H9 (cell line): ENCODE data around the gene PRR13. TPM values are rescaled to one million over a fixed set of nuclear protein-coding genes. Genes with fewer than 3 reads are reported as not detected.
A peak's percentile ranks its signal among the peaks of the same experiment; 100 is the strongest.

Source experiments
- DNase-seq: peaks from one replicate; pipeline ENCODE4 v3.0.0-alpha.2; 2017
- H2AFZ ChIP-seq: one replicate; pipeline ENCODE4 v1.6.1; 2013; ENCODE audit warnings: mild to moderate bottlenecking, low read length, control low read depth, moderate library complexity
- H2AK5ac ChIP-seq: 2 replicates; pipeline ENCODE4 v1.6.1; 2013; ENCODE audit warnings: low read length, control low read depth, mixed read lengths; ENCODE audit not compliant: insufficient read length
- H2BK120ac ChIP-seq: one replicate; pipeline ENCODE4 v1.6.1; 2013; ENCODE audit warnings: low read depth, mild to moderate bottlenecking, low read length, control low read depth, inconsistent platforms; ENCODE audit not compliant: poor library complexity, severe bottlenecking
- H2BK12ac ChIP-seq: 2 replicates; pipeline ENCODE4 v1.6.1; 2013; ENCODE audit warnings: low read length, control low read depth, mixed read lengths, low read depth; ENCODE audit not compliant: insufficient read length
- H2BK15ac ChIP-seq: 2 replicates; pipeline ENCODE4 v1.6.1; 2013; ENCODE audit warnings: low read depth, low read length, control low read depth
- H2BK20ac ChIP-seq: one replicate; pipeline ENCODE4 v1.6.1; 2013; ENCODE audit warnings: low read depth, mild to moderate bottlenecking, low read length, control low read depth, inconsistent platforms; ENCODE audit not compliant: poor library complexity, severe bottlenecking
- H2BK5ac ChIP-seq: 2 replicates; pipeline ENCODE4 v1.6.1; 2013; ENCODE audit warnings: low read length, control low read depth, mixed read lengths; ENCODE audit not compliant: insufficient read length
- H3K14ac ChIP-seq: 2 replicates; pipeline ENCODE4 v1.6.1; 2013; ENCODE audit warnings: low read length, control low read depth; ENCODE audit not compliant: insufficient read depth
- H3K18ac ChIP-seq: 2 replicates; pipeline ENCODE4 v1.6.1; 2013; ENCODE audit warnings: low read depth, mild to moderate bottlenecking, mixed read lengths, low read length, control low read depth; ENCODE audit not compliant: insufficient read length
- H3K23ac ChIP-seq: 2 replicates; pipeline ENCODE4 v1.6.1; 2013; ENCODE audit warnings: low read length, control low read depth, mixed read lengths, low read depth; ENCODE audit not compliant: insufficient read length
- H3K23me2 ChIP-seq: 2 replicates; pipeline ENCODE4 v1.6.1; 2013; ENCODE audit warnings: low read depth, mild to moderate bottlenecking, mixed read lengths, low read length, control low read depth; ENCODE audit not compliant: insufficient read length, poor library complexity, severe bottlenecking
- H3K27ac ChIP-seq: 2 replicates; pipeline ENCODE4 v1.5.1; 2013; ENCODE audit warnings: low read length, control low read depth, mixed read lengths, low read depth; ENCODE audit not compliant: insufficient read length
- H3K27me3 ChIP-seq: 2 replicates; pipeline ENCODE4 v1.6.1; 2013; ENCODE audit warnings: low read length, control low read depth, inconsistent platforms; ENCODE audit not compliant: insufficient read depth
- H3K4ac ChIP-seq: 2 replicates; pipeline ENCODE4 v1.6.1; 2013; ENCODE audit warnings: low read depth, mild to moderate bottlenecking, control low read depth, inconsistent platforms, low read length, moderate library complexity
- H3K4me1 ChIP-seq: 2 replicates; pipeline ENCODE4 v1.6.1; 2013; ENCODE audit warnings: low read length, control low read depth, inconsistent platforms; ENCODE audit not compliant: insufficient read depth
- H3K4me2 ChIP-seq: 2 replicates; pipeline ENCODE4 v1.6.1; 2013; ENCODE audit warnings: low read length, control low read depth, mixed read lengths; ENCODE audit not compliant: insufficient read length, insufficient read depth
- H3K56ac ChIP-seq: 2 replicates; pipeline ENCODE4 v1.6.1; 2013; ENCODE audit warnings: low read depth, mild to moderate bottlenecking, mixed read lengths, low read length, control low read depth; ENCODE audit not compliant: insufficient read length
- H3K79me1 ChIP-seq: 2 replicates; pipeline ENCODE4 v1.6.1; 2013; ENCODE audit warnings: low read depth, mild to moderate bottlenecking, moderate library complexity, low read length, control low read depth, inconsistent platforms; ENCODE audit not compliant: insufficient read depth, poor library complexity, severe bottlenecking
- H3K79me2 ChIP-seq: 2 replicates; pipeline ENCODE4 v1.6.1; 2013; ENCODE audit warnings: low read length, control low read depth, inconsistent platforms; ENCODE audit not compliant: insufficient read depth
- H3K9ac ChIP-seq: 2 replicates; pipeline ENCODE4 v1.6.1; 2013; ENCODE audit warnings: low read length, control low read depth, mixed read lengths; ENCODE audit not compliant: insufficient read length; ENCODE audit errors: extremely low read depth
- H3K9me3 ChIP-seq: one replicate; pipeline ENCODE4 v1.6.1; 2013; ENCODE audit warnings: low read depth, low read length, inconsistent platforms; ENCODE audit not compliant: control insufficient read depth
- H3T11ph ChIP-seq: one replicate; pipeline ENCODE4 v1.6.1; 2013; ENCODE audit warnings: mild to moderate bottlenecking, low read length, control low read depth, inconsistent platforms
- H4K20me1 ChIP-seq: one replicate; pipeline ENCODE4 v1.6.1; 2013; ENCODE audit not compliant: control insufficient read depth, insufficient read length, insufficient read depth
- H4K5ac ChIP-seq: 2 replicates; pipeline ENCODE4 v1.6.1; 2013; ENCODE audit warnings: low read depth, mild to moderate bottlenecking, mixed read lengths, low read length, control low read depth; ENCODE audit not compliant: insufficient read length
- H4K8ac ChIP-seq: replicated peaks from 2 replicates; pipeline ENCODE4 v1.6.1; 2013; ENCODE audit warnings: low read length, control low read depth, mixed read lengths, low read depth; ENCODE audit not compliant: insufficient read length
- H4K91ac ChIP-seq: 2 replicates; pipeline ENCODE4 v1.6.1; 2013; ENCODE audit warnings: low read depth, mild to moderate bottlenecking, moderate library complexity, mixed read lengths, low read length, control low read depth; ENCODE audit not compliant: insufficient read length
- H3K27ac Mint-ChIP-seq, 3 experiments: 2 replicates in 2 of 3; 3 replicates in 1 of 3; pipeline ENCODE4 v1.8.0; 2020 to 2021; ENCODE audit warnings: mixed read lengths in 3 of 3, mild to moderate bottlenecking in 1 of 3, moderate library complexity in 1 of 3
- H3K27me3 Mint-ChIP-seq: 2 replicates; pipeline ENCODE4 v1.8.0; 2021; ENCODE audit warnings: low read depth, mild to moderate bottlenecking, moderate library complexity, mixed read lengths
- H3K36me3 Mint-ChIP-seq, 3 experiments: 2 replicates in 2 of 3; 3 replicates in 1 of 3; pipeline ENCODE4 v1.8.0; 2020 to 2021; ENCODE audit warnings: low read depth in 3 of 3, mixed read lengths in 3 of 3; ENCODE audit not compliant: insufficient read depth in 1 of 3
- H3K4me1 Mint-ChIP-seq, 2 experiments: 2 replicates each; pipeline ENCODE4 v1.8.0; 2020; ENCODE audit warnings: mixed read lengths in 2 of 2
- H3K4me3 Mint-ChIP-seq, 2 experiments: 2 replicates in 1 of 2; 3 replicates in 1 of 2; pipeline ENCODE4 v1.8.0; 2020 to 2021; ENCODE audit warnings: mild to moderate bottlenecking in 2 of 2, mixed read lengths in 2 of 2, moderate library complexity in 1 of 2
- H3K9me3 Mint-ChIP-seq, 2 experiments: 2 replicates in 1 of 2; 3 replicates in 1 of 2; pipeline ENCODE4 v1.8.0; 2020; ENCODE audit warnings: mild to moderate bottlenecking in 2 of 2, mixed read lengths in 2 of 2, moderate library complexity in 1 of 2
- WGBS: extraction: QIAGEN DNeasy Blood & Tissue Kit; methylation state at CpG from one replicate; pipeline ENCODE4 v1.1.7; 2013; ENCODE audit warnings: missing lambda C conversion rate, low lambda C conversion rate, mixed read lengths; ENCODE audit not compliant: insufficient read length; ENCODE audit errors: extremely low coverage; 5-methylcytosine and 5-hydroxymethylcytosine counted together
- total RNA-seq: library from RNA; stranded (reverse); gene quantifications from 2 replicates; pipeline ENCODE4 v1.2.1, GENCODE V29; 2021
- TF ChIP-seq, protein P1 (sequence below): fragments of 200-600 bp; sonication (generic); conservative IDR thresholded peaks from 3 replicates; pipeline ENCODE4 v1.8.0; 2021; ENCODE audit warnings: antibody characterized with exemption, mild to moderate bottlenecking

The PRR13 gene
- total RNA-seq, 1 experiment from 2014 or later: 147 TPM

DNA sequence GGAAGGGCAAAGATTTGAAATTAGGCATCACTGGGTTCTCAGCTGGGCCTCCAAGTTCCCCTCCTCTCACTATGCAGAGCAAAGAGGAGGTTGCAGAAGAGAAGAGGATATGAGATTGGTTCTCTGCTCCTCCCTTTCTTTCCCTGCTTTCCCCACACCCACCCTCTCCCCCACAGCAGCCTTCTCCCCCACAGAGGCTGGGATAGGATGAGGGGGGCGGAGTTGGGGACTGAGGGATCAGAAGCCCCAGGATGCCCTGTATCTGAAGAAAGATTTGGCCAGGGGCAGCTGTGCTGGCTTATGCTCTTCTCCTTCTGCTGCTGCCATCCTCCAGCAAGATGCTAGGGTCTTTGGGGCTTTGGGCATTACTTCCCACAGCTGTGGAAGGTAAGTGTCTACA is 17.9 kb upstream of the PRR13 start, which contains the start of gene AMHR2:
TSS of gene AMHR2 (plus strand) at position 259 of the 400 bp plus-strand sequence. CDS start at position 339, 80 bp downstream.
- H3K4me3 Mint-ChIP-seq: no peak within 1 kb of the TSS
- Histone ChIP-seq H2BK12ac (no peak within 1 kb of the TSS), H2BK5ac (no peak within 1 kb of the TSS), H2AK5ac (no peak within 1 kb of the TSS), H2AFZ (no peak within 1 kb of the TSS), H3K9me3 (no peaks in the 10 kb centered on the region), H2BK120ac (no peak within 1 kb of the TSS), H4K5ac (no peak within 1 kb of the TSS), H3K23ac (no peak within 1 kb of the TSS), H3K18ac (no peak within 1 kb of the TSS), H3K9ac (no peak within 1 kb of the TSS), H4K20me1 (no peaks in the 10 kb centered on the region), H2BK15ac (no peak within 1 kb of the TSS), H2BK20ac (no peak within 1 kb of the TSS), H3T11ph (no peak within 1 kb of the TSS), H3K23me2 (no peaks in the 10 kb centered on the region), H3K14ac (no peak within 1 kb of the TSS; the same call in 1 of the 2 replicates), H3K79me2 (no peaks in the 10 kb centered on the region), H3K27me3 (no peaks in the 10 kb centered on the region), H3K27ac (no peak within 1 kb of the TSS), H3K56ac (no peak within 1 kb of the TSS), H3K4me2 (no peak within 1 kb of the TSS), H3K4me1 (no peaks in the 10 kb centered on the region), H3K4ac (no peak within 1 kb of the TSS), H4K8ac (no peak within 1 kb of the TSS), H3K79me1 (no peaks in the 10 kb centered on the region), H4K91ac (no peak within 1 kb of the TSS)
- WGBS: no CpG with 5 or more reads among the region's 1 CpG
- no peaks in the 10 kb centered on the region for H3K36me3 Mint-ChIP-seq
- TF ChIP-seq, protein P1, sequence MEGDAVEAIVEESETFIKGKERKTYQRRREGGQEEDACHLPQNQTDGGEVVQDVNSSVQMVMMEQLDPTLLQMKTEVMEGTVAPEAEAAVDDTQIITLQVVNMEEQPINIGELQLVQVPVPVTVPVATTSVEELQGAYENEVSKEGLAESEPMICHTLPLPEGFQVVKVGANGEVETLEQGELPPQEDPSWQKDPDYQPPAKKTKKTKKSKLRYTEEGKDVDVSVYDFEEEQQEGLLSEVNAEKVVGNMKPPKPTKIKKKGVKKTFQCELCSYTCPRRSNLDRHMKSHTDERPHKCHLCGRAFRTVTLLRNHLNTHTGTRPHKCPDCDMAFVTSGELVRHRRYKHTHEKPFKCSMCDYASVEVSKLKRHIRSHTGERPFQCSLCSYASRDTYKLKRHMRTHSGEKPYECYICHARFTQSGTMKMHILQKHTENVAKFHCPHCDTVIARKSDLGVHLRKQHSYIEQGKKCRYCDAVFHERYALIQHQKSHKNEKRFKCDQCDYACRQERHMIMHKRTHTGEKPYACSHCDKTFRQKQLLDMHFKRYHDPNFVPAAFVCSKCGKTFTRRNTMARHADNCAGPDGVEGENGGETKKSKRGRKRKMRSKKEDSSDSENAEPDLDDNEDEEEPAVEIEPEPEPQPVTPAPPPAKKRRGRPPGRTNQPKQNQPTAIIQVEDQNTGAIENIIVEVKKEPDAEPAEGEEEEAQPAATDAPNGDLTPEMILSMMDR: no peak
- peaks cover 12 to 26% of the 10 kb centered on the region in 2 experiments for H3K4me1 Mint-ChIP-seq
- H3K27ac Mint-ChIP-seq: peak within 1 kb of the TSS in 2 of 3 experiments; percentile 68 to 80; a peak in 2 of 7 replicates
- no peaks in the 10 kb centered on the region; the same call in 1 of the 2 replicates for H3K27me3 Mint-ChIP-seq
- no peaks in the 10 kb centered on the region; a peak in 1 of 5 replicates for H3K9me3 Mint-ChIP-seq
- no peak for DNase-seq
